Measurements from ENCODE around the gene CNKSR2.

Gene CNKSR2

GRCh38 chrX:21606002-21606401, 231.8 kb downstream of the CNKSR2 start:
- TF ChIP-seq CTCF (conservative IDR thresholded peaks at IDR 0.05) = no peak
- H3K27ac ChIP-seq = no peak overlapping the region

- no peak for TF ChIP-seq CTCF (conservative IDR thresholded peaks at IDR 0.05)
- H3K27ac ChIP-seq = no peak overlapping the region
Measured at GRCh38 chrX:21610168-21610567, 235.9 kb downstream of the CNKSR2 start.

- no peak for TF ChIP-seq CTCF (conservative IDR thresholded peaks at IDR 0.05)
- no peak overlapping the region for H3K27ac ChIP-seq
Measured at GRCh38 chrX:21612154-21612553, 237.9 kb downstream of the CNKSR2 start.

GRCh38 chrX:21616386-21616785, 242.2 kb downstream of the CNKSR2 start:
- no peak for TF ChIP-seq CTCF (conservative IDR thresholded peaks at IDR 0.05)
- H3K27ac ChIP-seq = no peak overlapping the region

- H3K27ac ChIP-seq = no peak overlapping the region
- no peak for TF ChIP-seq CTCF (conservative IDR thresholded peaks at IDR 0.05)
Measured at GRCh38 chrX:21620234-21620633, 246.0 kb downstream of the CNKSR2 start.

- no peak overlapping the region for H3K27ac ChIP-seq
- no peak for TF ChIP-seq CTCF (conservative IDR thresholded peaks at IDR 0.05)
Measured at GRCh38 chrX:21623778-21624501, 249.7 kb downstream of the CNKSR2 start.

- no peak for TF ChIP-seq CTCF (conservative IDR thresholded peaks at IDR 0.05)
Measured at GRCh38 chrX:21632027-21632426, 257.8 kb downstream of the CNKSR2 start.

More at GRCh38 chrX:21632027-21632426, 257.8 kb downstream of the CNKSR2 start:
- no peak overlapping the region for H3K27ac ChIP-seq
